Testis (tissue), 3 donors: Measurements from ENCODE around the gene KLHL29. TPM values are rescaled to one million over a fixed set of nuclear protein-coding genes. Genes with fewer than 3 reads are reported as not detected.

Source experiments
- DNase-seq: peaks from one replicate; pipeline ENCODE4 v3.0.0-alpha.2; 2019
- H3K27ac ChIP-seq, 2 donors: fragments of 200-600 bp; sonication (generic); one replicate each; pipeline ENCODE4 v1.5.1; 2019
- H3K27me3 ChIP-seq: fragments of 200-600 bp; sonication (generic); one replicate; pipeline ENCODE4 v1.5.1; 2019
- H3K36me3 ChIP-seq: fragments of 200-600 bp; sonication (generic); one replicate; pipeline ENCODE4 v1.5.1; 2017; ENCODE audit warnings: low read depth; ENCODE audit errors: missing control alignments
- H3K4me1 ChIP-seq: fragments of 200-600 bp; sonication (generic); one replicate; pipeline ENCODE4 v1.5.1; 2019
- H3K4me3 ChIP-seq, 2 donors: fragments of 200-600 bp; sonication (generic); one replicate each; pipeline ENCODE4 v1.5.1; 2017 to 2019
- H3K9me3 ChIP-seq: fragments of 200-600 bp; sonication (generic); one replicate; pipeline ENCODE4 v1.5.1; 2017
- CTCF ChIP-seq, 3 experiments: fragments of 450-650 bp in 2 of 3; fragments of 200-600 bp in 1 of 3; sonication (generic) in 1 of 3; IDR thresholded peaks; one replicate each; pipeline ENCODE4 v1.5.1; 2016 to 2019; ENCODE audit warnings: antibody characterized with exemption in 3 of 3, mild to moderate bottlenecking in 2 of 3, moderate library complexity in 1 of 3
- POLR2A ChIP-seq: fragments of 450-650 bp; IDR thresholded peaks from one replicate; pipeline ENCODE4 v1.6.1; 2017; ENCODE audit warnings: antibody characterized with exemption, mild to moderate bottlenecking, moderate library complexity
- WGBS, 2 donors: methylation state at CpG; one replicate each; pipeline ENCODE4 v1.1.5; 2018; 5-methylcytosine and 5-hydroxymethylcytosine counted together
- intact Hi-C: fragments of 100-400 bp; cut with DNase I; formaldehyde crosslinking; loops from one replicate; pipeline ENCODE4 v1.15.1; 2023; ENCODE audit warnings: low total_unique reads
- polyA plus RNA-seq: library from polyadenylated mRNA; stranded (reverse); fragments of 350-450 nt; fragmentation: Illumina TruSeq; extraction: RNeasy Lipid Tissue Mini Kit (QIAGEN cat#74804); gene quantifications from one replicate; pipeline ENCODE4 v1.2.3, GENCODE V29; 2014; ENCODE audit warnings: low read depth, low replicate concordance; ENCODE audit not compliant: insufficient read depth
- total RNA-seq, 2 donors: library from RNA; depleted of rRNA; stranded (reverse); fragments of >200 nt; gene quantifications; one replicate each; pipeline ENCODE4 v1.2.3, GENCODE V29; 2016

KLHL29 gene
- total and polyA plus RNA-seq, 3 donors from 2014 or later, result 3.3 to 10.9 (median 7.9) TPM

- TF ChIP-seq CTCF (IDR thresholded peaks at IDR 0.05) (no peak), POLR2A (no peak)
- DNase-seq, result no peak
- WGBS, 2 donors, result 88 to 94% methylated on average over 8 to 10 of the region's 10 CpGs
- intact Hi-C loops, result no loop called here
- no peak overlapping the region for H3K4me3 ChIP-seq
- H3K36me3 ChIP-seq, result no peaks in the 10 kb centered on the region
- H3K27me3 ChIP-seq, result no peaks in the 10 kb centered on the region
- H3K9me3 ChIP-seq, result no peaks in the 10 kb centered on the region
- H3K4me1 ChIP-seq, result peaks cover 2% of the 10 kb centered on the region
- no peak overlapping the region for H3K27ac ChIP-seq
These were observed 129.2 kb downstream of the KLHL29 start for GRCh38 chr2:23513872-23514793.

- Histone ChIP-seq H3K9me3 (no peaks in the 10 kb centered on the region), H3K4me3 (no peak overlapping the region), H3K4me1 (peaks cover 14% of the 10 kb centered on the region), H3K27ac (no peak overlapping the region), H3K27me3 (no peaks in the 10 kb centered on the region), H3K36me3 (no peaks in the 10 kb centered on the region)
- intact Hi-C loops, result no loop called here
- no peak for DNase-seq
- 92 to 94% methylated on average over 19 of the region's 19 CpGs for WGBS, 2 donors
- TF ChIP-seq CTCF (IDR thresholded peaks at IDR 0.05) (no peak), POLR2A (no peak)
These were observed 131.7 kb downstream of the KLHL29 start for GRCh38 chr2:23516520-23517256.

- Histone ChIP-seq H3K27me3 (no peaks in the 10 kb centered on the region), H3K27ac (no peak overlapping the region), H3K36me3 (no peaks in the 10 kb centered on the region), H3K4me3 (no peak overlapping the region), H3K4me1 (peaks cover 24% of the 10 kb centered on the region), H3K9me3 (no peaks in the 10 kb centered on the region)
- intact Hi-C loops, result no loop called here
- WGBS, 2 donors, result 85 to 90% methylated on average over 11 to 13 of the region's 13 CpGs
- no peak for TF ChIP-seq CTCF (IDR thresholded peaks at IDR 0.05)
- TF ChIP-seq POLR2A, result no peak
- DNase-seq, result no peak
These were observed 133.7 kb downstream of the KLHL29 start for GRCh38 chr2:23518481-23519333.

GRCh38 chr2:23519334-23519651 is 134.3 kb downstream of the KLHL29 start:
- H3K9me3 ChIP-seq, result no peaks in the 10 kb centered on the region
- H3K27me3 ChIP-seq, result no peaks in the 10 kb centered on the region
- DNase-seq, result no peak
- TF ChIP-seq POLR2A (no peak), CTCF (IDR thresholded peaks at IDR 0.05) (no peak)
- H3K36me3 ChIP-seq, result no peaks in the 10 kb centered on the region
- H3K4me1 ChIP-seq, result peaks cover 30% of the 10 kb centered on the region
- intact Hi-C loops, result no loop called here
- H3K27ac ChIP-seq, result no peak overlapping the region
- no peak overlapping the region for H3K4me3 ChIP-seq
- 87 to 91% methylated on average over 2 to 4 of the region's 4 CpGs for WGBS, 2 donors
